ENCODE data around the gene CD99.

GRCh38 chrX:2712890-2713840 is 22.1 kb downstream of the CD99 start:
- TF ChIP-seq CTCF (conservative IDR thresholded peaks at IDR 0.05 in 1 of 2, IDR thresholded peaks at IDR 0.05 in 1 of 2; ENCODE audit: low read depth in 1 of 2, low read length in 2 of 2), result no peak
- TF ChIP-seq EZH2 (IDR thresholded peaks at IDR 0.05; ENCODE audit: low read length, missing control alignments), result no peak

Data from fibroblast of lung (primary cell).